Measurements from ENCODE around the gene FASTKD2. TPM values are rescaled to one million over a fixed set of nuclear protein-coding genes. Genes with fewer than 3 reads are reported as not detected.

The FASTKD2 gene
- total and polyA plus RNA-seq, 2 of the 4 experiments (the other 2 are of a cell fraction) = 17.6 to 50.4 TPM

DNA sequence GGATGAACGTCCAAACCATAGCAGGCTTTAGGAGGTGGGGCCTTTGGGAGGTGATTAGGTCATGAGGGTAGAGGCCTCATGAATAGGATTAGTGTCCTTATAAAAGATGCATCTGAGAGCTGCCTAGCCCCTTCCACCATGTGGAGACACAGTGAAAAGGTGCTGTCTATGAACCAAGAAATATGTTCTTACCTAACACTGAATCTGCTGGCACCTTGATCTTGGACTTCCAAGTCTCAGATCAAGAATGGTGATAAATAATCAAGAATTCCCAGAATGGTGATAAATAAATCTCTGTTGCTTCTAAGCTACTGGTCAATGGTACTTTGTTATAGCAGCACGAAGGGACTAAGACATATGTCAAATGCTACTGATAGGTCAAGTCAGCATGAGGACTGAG, 32.1 kb upstream of the FASTKD2 start:
- in situ Hi-C loops (cut with MboI; ENCODE audit: low sequenced_read_pairs) = no loop called here

More for the DNA sequence above, 32.1 kb upstream of the FASTKD2 start:
- no peak overlapping the region for H3K4me3 ChIP-seq (ENCODE audit: insufficient read depth, low read depth, low read length)
- H2AK5ac ChIP-seq (ENCODE audit: low read depth, low read length) = no peak overlapping the region
- no TSS peak for BruUV-seq (replicated peaks)
- no peak overlapping the region for H3K14ac ChIP-seq (replicated peaks; ENCODE audit: low read depth, low read length)
- H3K9me1 ChIP-seq (ENCODE audit: insufficient read depth, low read length) = no peaks in the 10 kb centered on the region
- H3K79me1 ChIP-seq (ENCODE audit: low read depth in 1 of 2, low read length in 2 of 2) = no peaks in the 10 kb centered on the region
- H4K20me1 ChIP-seq (ENCODE audit: insufficient read depth, low read length) = no peaks in the 10 kb centered on the region
- 20% methylated on average over 1 of the region's 2 CpGs; no CpG with 5 or more reads in 1 of the 2 experiments for WGBS, 2 experiments (ENCODE audit: extremely low coverage in 2 of 2, insufficient read length in 1 of 2)
- no peaks in the 10 kb centered on the region for H3K9me3 ChIP-seq (ENCODE audit: control insufficient read depth, insufficient read depth, low read length)
- H3K9ac ChIP-seq (ENCODE audit: low read depth, low read length) = no peak overlapping the region
- ChIA-PET CTCF (no interaction called here), POLR2A (ENCODE audit: unreplicated experiment) (no interaction called here)
- H3K27ac ChIP-seq (ENCODE audit: insufficient read depth, low read length) = no peak overlapping the region
- dilution Hi-C loops (cut with HindIII; ENCODE audit: low sequenced_read_pairs, unreplicated experiment) (no loop called here), intact Hi-C loops (cut with micrococcal nuclease) (no loop called here)
- DNase-seq = no peak
- no peak overlapping the region for H2BK20ac ChIP-seq (ENCODE audit: low read depth, low read length)
- H3K27me3 ChIP-seq (ENCODE audit: control insufficient read depth, insufficient read depth, low read length) = no peaks in the 10 kb centered on the region
- H4K8ac ChIP-seq (ENCODE audit: low read depth in 2 of 2, low read length in 2 of 2) = no peak overlapping the region
- no peak overlapping the region for H3K23ac ChIP-seq (ENCODE audit: low read depth, low read length)
- H2BK15ac ChIP-seq (ENCODE audit: low read depth, low read length) = no peak overlapping the region
- H4K91ac ChIP-seq (ENCODE audit: insufficient read depth, low read depth, low read length) = no peak overlapping the region
- no peak overlapping the region for H2BK5ac ChIP-seq (ENCODE audit: low read depth, low read length, poor library complexity, severe bottlenecking)
- no peaks in the 10 kb centered on the region for H3K36me3 ChIP-seq (ENCODE audit: control insufficient read depth, insufficient read depth, low read length)
- H3K4ac ChIP-seq (ENCODE audit: low read depth, low read length) = no peak overlapping the region
- no peak overlapping the region for H3K18ac ChIP-seq (ENCODE audit: low read depth, low read length)
- H3K4me2 ChIP-seq (ENCODE audit: low read depth, low read length) = no peak overlapping the region
- H3K56ac ChIP-seq (ENCODE audit: extremely low read depth, insufficient read depth, low read length) = no peak overlapping the region
- H2AFZ ChIP-seq (replicated peaks; ENCODE audit: low read length, poor library complexity) = no peak overlapping the region
- ATAC-seq (ENCODE audit: low read depth) = no peak
- H3K4me1 ChIP-seq (ENCODE audit: control insufficient read depth, insufficient read depth, low read length) = no peaks in the 10 kb centered on the region
- TF ChIP-seq, protein P1, sequence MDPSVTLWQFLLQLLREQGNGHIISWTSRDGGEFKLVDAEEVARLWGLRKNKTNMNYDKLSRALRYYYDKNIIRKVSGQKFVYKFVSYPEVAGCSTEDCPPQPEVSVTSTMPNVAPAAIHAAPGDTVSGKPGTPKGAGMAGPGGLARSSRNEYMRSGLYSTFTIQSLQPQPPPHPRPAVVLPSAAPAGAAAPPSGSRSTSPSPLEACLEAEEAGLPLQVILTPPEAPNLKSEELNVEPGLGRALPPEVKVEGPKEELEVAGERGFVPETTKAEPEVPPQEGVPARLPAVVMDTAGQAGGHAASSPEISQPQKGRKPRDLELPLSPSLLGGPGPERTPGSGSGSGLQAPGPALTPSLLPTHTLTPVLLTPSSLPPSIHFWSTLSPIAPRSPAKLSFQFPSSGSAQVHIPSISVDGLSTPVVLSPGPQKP (IDR thresholded peaks at IDR 0.05; ENCODE audit: borderline replicate concordance, low read depth, low read length) = no peak
- TF ChIP-seq RCOR1 (IDR thresholded peaks at IDR 0.05; ENCODE audit: insufficient replicate concordance, low read length) (no peak), SMC3 (IDR thresholded peaks at IDR 0.05; ENCODE audit: low read depth, low read length) (no peak), MAZ (IDR thresholded peaks at IDR 0.05; ENCODE audit: borderline replicate concordance, low read depth, low read length) (no peak), FOS (IDR thresholded peaks at IDR 0.05; ENCODE audit: low read depth, low read length) (no peak), MAFK (IDR thresholded peaks at IDR 0.05; ENCODE audit: low read depth, low read length) (no peak), CHD1 (IDR thresholded peaks at IDR 0.05; ENCODE audit: low read depth, low read length) (no peak)
- H4K5ac ChIP-seq (ENCODE audit: low read depth, low read length) = no peak overlapping the region
- no peak overlapping the region for H2BK120ac ChIP-seq (ENCODE audit: low read depth, low read length)
- no peak overlapping the region for H2AK9ac ChIP-seq (replicated peaks; ENCODE audit: low read depth, low read length, poor library complexity)
